ENCODE data around the gene CCDC136.

The CCDC136 gene

DNA sequence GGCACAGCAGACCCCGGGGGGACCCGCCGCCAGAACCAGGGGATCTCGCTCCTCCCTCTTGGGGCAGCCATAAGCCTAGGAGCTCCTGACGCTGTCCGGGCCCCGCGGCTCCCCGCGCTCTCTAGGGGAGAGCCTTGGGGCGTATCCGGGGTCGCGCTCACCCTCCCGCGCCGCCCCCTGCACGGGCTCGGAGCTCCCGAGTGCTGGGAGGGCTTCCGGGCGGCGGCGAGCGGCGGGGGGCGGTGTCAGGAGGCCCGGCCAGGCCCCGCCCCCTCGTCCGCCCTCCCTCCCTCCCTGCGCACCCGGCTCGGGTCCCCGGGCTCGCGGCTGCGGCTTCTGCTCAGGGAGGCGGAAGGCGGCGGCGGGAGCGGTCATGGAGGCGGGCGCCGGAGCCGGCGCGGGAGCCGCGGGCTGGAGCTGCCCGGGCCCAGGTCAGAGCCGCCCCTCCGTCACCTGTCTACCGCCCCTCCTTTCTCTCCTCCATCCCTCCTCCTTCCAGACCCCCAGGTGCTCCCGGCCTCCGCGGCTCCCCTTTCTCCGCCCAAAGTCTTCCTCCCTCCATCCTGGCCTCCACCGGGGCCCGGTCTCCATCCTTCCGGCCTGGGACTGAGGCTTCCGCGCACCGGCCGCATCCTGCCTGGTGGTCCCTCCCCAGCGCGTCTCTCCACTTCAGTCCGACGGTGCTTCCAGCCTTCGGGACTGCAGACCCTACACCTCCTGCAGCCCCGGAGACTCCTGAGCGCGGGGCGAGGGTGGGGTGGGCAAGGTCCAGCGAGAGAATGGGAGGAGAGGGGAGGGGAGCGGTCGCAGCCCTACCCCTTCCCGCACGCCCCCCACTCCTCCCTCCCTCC, at the start of gene CCDC136:
Gene CCDC136, plus strand, starts transcription at position 848 of the 851 bp plus-strand sequence. CDS start 444 bp downstream, outside the sequence.
- H3K36me3 ChIP-seq (ENCODE audit: control insufficient read depth, insufficient read depth, low read length) = peaks cover 5% of the 10 kb centered on the region
- H3K4me3 ChIP-seq (ENCODE audit: low read depth, low read length) = peak within 1 kb of the TSS; percentile 93
- H3K9ac ChIP-seq (ENCODE audit: low read depth, low read length) = peak within 1 kb of the TSS; percentile 47
- H3K27me3 ChIP-seq (ENCODE audit: control insufficient read depth, insufficient read depth, low read length) = peaks cover 2% of the 10 kb centered on the region
- H3K9me3 ChIP-seq (ENCODE audit: control insufficient read depth, insufficient read depth, low read length) = no peaks in the 10 kb centered on the region
- H3K4me1 ChIP-seq (ENCODE audit: control insufficient read depth, insufficient read depth, low read length) = peaks cover 6% of the 10 kb centered on the region

DNA sequence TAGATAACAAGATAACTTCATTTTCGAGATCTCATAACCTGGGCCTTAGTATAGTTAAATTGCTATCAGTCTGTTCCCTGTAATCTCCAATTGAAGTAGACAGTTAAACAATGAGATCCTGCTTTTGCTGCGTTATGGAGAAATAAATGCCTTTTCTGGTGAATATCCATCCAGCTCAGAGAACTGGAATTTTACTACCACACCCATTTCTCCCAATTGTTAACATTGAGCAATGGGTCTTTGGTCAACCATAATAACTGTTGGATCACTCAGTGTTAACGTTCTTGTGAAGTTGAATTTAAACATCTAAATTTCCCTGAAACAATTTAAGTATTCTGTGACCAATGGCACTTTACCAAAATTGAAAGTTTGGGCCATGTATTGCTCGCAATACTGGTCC, 49.6 kb upstream of the CCDC136 start:
- Histone ChIP-seq H3K36me3 (ENCODE audit: control insufficient read depth, insufficient read depth, low read length) (no peaks in the 10 kb centered on the region), H3K4me1 (ENCODE audit: control insufficient read depth, insufficient read depth, low read length) (peaks cover 7% of the 10 kb centered on the region), H3K27me3 (ENCODE audit: control insufficient read depth, insufficient read depth, low read length) (no peaks in the 10 kb centered on the region), H3K9me3 (ENCODE audit: control insufficient read depth, insufficient read depth, low read length) (no peaks in the 10 kb centered on the region), H3K4me3 (ENCODE audit: low read depth, low read length) (no peak overlapping the region), H3K9ac (ENCODE audit: low read depth, low read length) (no peak overlapping the region)

DNA sequence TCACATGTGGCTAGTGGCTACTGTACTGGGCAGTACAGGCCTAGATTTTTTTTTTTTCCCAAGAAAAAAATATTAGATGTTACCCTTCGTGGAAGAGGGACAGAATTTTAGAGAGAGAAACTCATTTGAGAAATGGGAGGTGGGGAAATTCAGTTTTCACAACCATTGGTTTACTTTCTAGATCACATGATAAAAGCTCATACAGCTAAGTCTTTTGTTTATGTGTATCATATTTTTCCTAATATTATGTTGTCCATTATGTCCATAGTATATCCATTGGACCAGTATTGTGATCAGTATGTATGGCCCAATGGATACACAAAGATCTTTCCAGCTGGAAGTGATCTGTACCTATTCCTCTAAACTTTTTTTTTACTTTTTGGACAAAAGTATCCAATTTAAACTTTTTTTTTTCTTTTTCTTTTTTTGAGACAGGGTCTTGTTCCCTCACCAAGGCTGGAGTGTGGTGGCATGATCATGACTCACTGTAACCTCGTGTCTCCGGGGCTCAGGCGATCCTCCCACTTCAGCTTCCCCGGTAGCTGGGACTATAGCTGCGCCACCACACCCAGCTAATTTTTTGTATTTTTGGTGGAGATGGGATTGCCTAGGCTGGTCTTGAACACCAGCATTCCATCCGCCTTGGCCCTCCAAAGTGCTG, 48.5 kb upstream of the CCDC136 start:
- peaks cover 6% of the 10 kb centered on the region for H3K4me1 ChIP-seq (ENCODE audit: control insufficient read depth, insufficient read depth, low read length)
- no peaks in the 10 kb centered on the region for H3K27me3 ChIP-seq (ENCODE audit: control insufficient read depth, insufficient read depth, low read length)
- H3K4me3 ChIP-seq (ENCODE audit: low read depth, low read length) = no peak overlapping the region
- no peaks in the 10 kb centered on the region for H3K9me3 ChIP-seq (ENCODE audit: control insufficient read depth, insufficient read depth, low read length)
- H3K36me3 ChIP-seq (ENCODE audit: control insufficient read depth, insufficient read depth, low read length) = no peaks in the 10 kb centered on the region
- H3K9ac ChIP-seq (ENCODE audit: low read depth, low read length) = no peak overlapping the region

DNA sequence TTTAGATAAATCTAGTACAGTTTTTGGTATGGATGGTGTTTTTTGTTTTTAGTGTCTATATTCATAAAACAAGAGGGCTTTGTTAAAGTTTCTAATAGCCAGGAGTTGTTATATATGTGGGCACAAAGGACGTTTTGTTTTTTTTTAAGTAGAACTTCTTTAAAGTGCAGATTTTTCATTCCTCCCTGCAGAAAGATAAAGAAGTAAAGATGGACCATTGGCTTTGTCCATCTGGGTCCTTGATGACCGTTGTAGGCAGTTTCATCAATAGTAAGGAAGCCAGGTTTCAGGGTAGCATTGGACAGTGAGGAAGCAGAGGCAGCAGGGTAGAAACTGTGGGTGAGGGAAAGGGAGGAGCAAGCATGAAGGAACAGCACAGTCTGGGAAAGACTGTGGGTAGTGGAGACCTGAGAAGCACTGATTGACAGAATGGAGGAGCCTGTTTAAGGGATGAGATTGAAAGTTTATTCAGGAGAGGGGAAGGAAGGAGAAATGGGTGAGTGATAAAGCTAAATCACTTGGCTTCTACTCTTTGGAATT, 47.3 kb upstream of the CCDC136 start:
- Histone ChIP-seq H3K36me3 (ENCODE audit: control insufficient read depth, insufficient read depth, low read length) (peaks cover 7% of the 10 kb centered on the region), H3K4me1 (ENCODE audit: control insufficient read depth, insufficient read depth, low read length) (peaks cover 2% of the 10 kb centered on the region), H3K4me3 (ENCODE audit: low read depth, low read length) (no peak overlapping the region)

DNA sequence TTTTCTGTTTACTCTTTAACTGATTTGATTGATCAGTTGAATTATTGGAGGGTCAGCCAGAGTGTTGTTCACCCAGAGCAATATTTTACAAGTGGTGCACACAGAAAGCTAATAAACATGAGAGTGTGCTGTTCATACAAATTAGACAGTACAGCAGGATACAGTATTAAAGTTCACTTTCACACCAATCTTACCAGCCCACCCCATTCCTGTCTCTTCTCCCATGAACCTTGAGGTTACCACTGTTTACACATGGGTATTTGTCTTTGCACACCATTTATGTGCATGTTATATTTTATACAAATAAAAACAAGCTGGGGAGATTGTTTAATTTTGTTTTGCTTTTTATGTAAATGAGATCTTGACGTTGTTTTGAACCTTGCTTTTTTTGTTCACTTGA, 46.1 kb upstream of the CCDC136 start:
- Histone ChIP-seq H3K27me3 (ENCODE audit: control insufficient read depth, insufficient read depth, low read length) (no peaks in the 10 kb centered on the region), H3K9ac (ENCODE audit: low read depth, low read length) (no peak overlapping the region), H3K36me3 (ENCODE audit: control insufficient read depth, insufficient read depth, low read length) (peaks cover 10% of the 10 kb centered on the region), H3K4me3 (ENCODE audit: low read depth, low read length) (no peak overlapping the region), H3K9me3 (ENCODE audit: control insufficient read depth, insufficient read depth, low read length) (no peaks in the 10 kb centered on the region), H3K4me1 (ENCODE audit: control insufficient read depth, insufficient read depth, low read length) (peaks cover 2% of the 10 kb centered on the region)

More for the DNA sequence above, 47.3 kb upstream of the CCDC136 start:
- Histone ChIP-seq H3K9me3 (ENCODE audit: control insufficient read depth, insufficient read depth, low read length) (no peaks in the 10 kb centered on the region), H3K27me3 (ENCODE audit: control insufficient read depth, insufficient read depth, low read length) (no peaks in the 10 kb centered on the region), H3K9ac (ENCODE audit: low read depth, low read length) (no peak overlapping the region)

DNA sequence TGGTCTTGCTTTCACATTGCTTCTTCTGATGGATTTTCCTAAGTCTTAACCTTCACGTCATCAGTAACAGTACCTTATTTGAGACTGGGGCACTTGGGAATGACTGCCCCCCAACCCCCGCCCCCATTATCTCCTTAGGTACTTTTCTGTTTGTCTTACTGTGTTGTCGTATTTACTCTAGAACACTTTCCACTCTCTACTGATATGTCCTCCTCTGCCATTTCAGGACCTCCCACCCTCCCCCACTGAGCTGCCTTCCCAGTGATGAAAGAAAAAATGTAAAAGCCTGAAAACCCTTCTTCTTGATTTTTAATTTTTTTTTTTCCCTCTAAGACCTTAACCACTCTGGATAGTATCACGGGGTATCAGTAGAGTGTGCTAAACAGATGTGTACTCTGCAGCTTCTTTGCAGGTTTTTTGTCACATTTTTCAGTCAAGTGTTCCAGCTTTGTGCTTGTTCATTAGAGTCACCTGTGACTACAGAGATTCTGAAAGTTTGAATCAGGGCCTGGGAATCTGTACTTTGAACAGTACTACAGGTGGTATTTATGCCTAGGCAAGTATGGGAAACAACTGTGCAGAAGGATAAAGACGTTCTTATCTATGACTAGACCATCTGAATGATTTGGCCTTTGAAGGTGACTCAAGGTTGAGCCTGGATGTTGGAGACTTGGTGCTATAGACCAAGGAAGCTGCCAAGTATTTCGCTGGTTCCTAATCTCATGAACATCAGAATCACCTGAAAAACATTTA, 44.3 kb upstream of the CCDC136 start:
- H3K9ac ChIP-seq (ENCODE audit: low read depth, low read length) = no peak overlapping the region
- H3K27me3 ChIP-seq (ENCODE audit: control insufficient read depth, insufficient read depth, low read length) = no peaks in the 10 kb centered on the region
- H3K4me1 ChIP-seq (ENCODE audit: control insufficient read depth, insufficient read depth, low read length) = no peaks in the 10 kb centered on the region
- peaks cover 10% of the 10 kb centered on the region for H3K36me3 ChIP-seq (ENCODE audit: control insufficient read depth, insufficient read depth, low read length)
- H3K9me3 ChIP-seq (ENCODE audit: control insufficient read depth, insufficient read depth, low read length) = no peaks in the 10 kb centered on the region
- no peak overlapping the region for H3K4me3 ChIP-seq (ENCODE audit: low read depth, low read length)

DNA sequence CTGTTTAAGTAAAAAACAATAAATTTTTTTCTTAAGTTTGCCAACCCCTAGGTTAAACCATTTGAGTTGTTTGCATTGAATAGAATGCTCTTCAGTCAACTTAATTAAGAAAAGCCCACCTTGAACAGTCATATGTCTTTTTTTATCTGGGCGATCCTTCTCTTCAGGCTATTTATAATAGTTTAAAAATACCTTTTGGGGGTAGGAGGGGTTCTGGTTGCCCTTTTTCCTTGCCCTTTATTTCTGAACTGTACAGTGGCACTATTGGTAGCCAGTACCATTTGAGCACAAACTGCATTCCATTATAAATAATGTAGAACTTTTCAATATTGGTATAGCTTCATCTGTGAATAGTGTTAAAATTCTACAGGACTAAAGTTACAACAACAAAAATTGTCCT, 39.5 kb upstream of the CCDC136 start:
- no peaks in the 10 kb centered on the region for H3K4me1 ChIP-seq (ENCODE audit: control insufficient read depth, insufficient read depth, low read length)
- no peaks in the 10 kb centered on the region for H3K27me3 ChIP-seq (ENCODE audit: control insufficient read depth, insufficient read depth, low read length)
- H3K36me3 ChIP-seq (ENCODE audit: control insufficient read depth, insufficient read depth, low read length) = peaks cover 10% of the 10 kb centered on the region

DNA sequence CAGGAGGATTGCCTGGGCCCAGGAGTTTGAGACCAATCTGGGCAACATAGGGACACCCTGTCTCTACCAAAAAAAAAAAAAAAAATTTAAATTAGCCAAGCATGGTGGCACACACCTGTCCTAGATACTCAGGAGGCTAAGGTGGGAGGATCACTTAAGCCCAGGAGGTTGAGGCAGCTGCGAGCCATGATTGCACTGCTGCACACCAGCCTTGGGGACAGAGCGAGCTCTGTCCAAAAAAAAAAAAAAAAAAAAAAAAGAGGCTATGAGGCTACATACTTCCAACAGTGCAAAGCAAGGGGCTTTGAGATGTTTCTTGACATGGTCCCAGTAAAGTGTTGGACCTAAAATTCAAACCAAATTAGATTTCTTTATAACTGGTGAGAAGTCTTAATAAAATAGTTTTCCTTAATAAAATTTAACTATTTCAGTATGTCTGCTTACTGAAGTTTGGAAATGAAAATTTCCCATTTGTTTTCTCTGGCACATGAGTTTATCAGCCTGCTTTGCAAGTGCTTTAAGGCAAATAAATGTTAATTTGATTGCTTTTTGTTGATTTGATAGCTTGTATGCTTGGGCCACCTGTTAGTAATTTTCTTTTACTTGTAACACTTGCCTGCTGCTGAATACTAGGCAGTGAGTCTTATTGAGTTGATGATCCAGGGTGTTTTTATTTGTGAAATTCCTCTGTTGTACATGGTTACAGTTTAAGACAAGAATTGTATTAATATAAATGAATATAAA, 36.5 kb upstream of the CCDC136 start:
- H3K4me1 ChIP-seq (ENCODE audit: control insufficient read depth, insufficient read depth, low read length) = no peaks in the 10 kb centered on the region
- no peak overlapping the region for H3K4me3 ChIP-seq (ENCODE audit: low read depth, low read length)
- H3K9me3 ChIP-seq (ENCODE audit: control insufficient read depth, insufficient read depth, low read length) = no peaks in the 10 kb centered on the region
- H3K27me3 ChIP-seq (ENCODE audit: control insufficient read depth, insufficient read depth, low read length) = no peaks in the 10 kb centered on the region
- H3K36me3 ChIP-seq (ENCODE audit: control insufficient read depth, insufficient read depth, low read length) = peaks cover 8% of the 10 kb centered on the region
- H3K9ac ChIP-seq (ENCODE audit: low read depth, low read length) = no peak overlapping the region

More for the DNA sequence above, 39.5 kb upstream of the CCDC136 start:
- no peak overlapping the region for H3K9ac ChIP-seq (ENCODE audit: low read depth, low read length)
- no peak overlapping the region for H3K4me3 ChIP-seq (ENCODE audit: low read depth, low read length)
- no peaks in the 10 kb centered on the region for H3K9me3 ChIP-seq (ENCODE audit: control insufficient read depth, insufficient read depth, low read length)

DNA sequence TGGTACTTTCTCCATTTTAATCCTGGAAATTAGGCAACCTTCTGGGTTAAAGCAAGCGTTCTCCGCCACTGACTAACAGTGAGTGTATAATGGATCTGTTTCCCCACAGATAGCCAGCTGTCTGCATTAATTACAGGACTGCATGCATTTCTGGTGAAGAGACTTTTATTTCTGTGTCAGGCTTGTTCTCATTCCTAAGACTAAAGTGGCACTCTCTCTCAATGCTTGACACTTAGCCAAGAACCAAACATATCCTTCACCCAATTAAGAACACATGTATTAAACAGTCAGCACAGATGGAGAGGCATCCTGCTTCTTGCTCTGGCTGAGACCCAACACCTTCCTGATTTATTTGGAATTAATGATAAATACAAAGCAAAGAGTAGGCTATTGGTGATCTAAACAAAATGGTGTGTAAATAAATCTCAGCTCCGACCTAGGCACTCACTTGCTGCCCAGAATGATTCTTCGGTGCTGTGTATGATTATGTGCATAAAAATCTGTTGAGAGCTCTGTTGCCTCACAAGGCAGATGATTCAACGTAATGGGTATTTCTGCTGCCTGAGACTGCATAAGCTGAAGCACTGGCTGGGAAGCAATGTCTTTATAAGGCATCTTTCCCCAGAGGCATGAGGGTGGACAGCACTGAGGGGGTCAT, 35.8 kb upstream of the CCDC136 start:
- Histone ChIP-seq H3K36me3 (ENCODE audit: control insufficient read depth, insufficient read depth, low read length) (peaks cover 8% of the 10 kb centered on the region), H3K9ac (ENCODE audit: low read depth, low read length) (no peak overlapping the region), H3K4me3 (ENCODE audit: low read depth, low read length) (no peak overlapping the region), H3K27me3 (ENCODE audit: control insufficient read depth, insufficient read depth, low read length) (no peaks in the 10 kb centered on the region), H3K9me3 (ENCODE audit: control insufficient read depth, insufficient read depth, low read length) (no peaks in the 10 kb centered on the region), H3K4me1 (ENCODE audit: control insufficient read depth, insufficient read depth, low read length) (no peaks in the 10 kb centered on the region)

DNA sequence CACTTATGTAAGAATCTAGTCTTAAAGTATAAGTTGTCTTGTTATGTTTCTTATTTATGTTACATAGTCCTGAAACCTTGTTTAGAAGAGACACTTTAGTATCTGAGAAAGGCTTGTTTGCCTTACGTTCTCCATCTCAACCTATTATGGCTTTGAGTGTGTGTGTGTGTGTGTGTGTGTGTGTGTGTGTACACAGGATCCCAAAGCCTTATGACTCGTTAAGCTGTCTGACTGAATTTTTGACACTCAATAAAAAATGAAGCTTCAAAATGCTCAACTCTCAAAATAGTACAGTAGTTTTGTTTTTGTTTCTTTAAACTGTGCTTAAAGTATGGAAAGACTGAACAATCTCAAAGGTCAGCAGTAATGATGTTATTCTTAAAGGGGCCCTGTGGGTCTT, 34.6 kb upstream of the CCDC136 start:
- H3K9ac ChIP-seq (ENCODE audit: low read depth, low read length) = no peak overlapping the region
- H3K27me3 ChIP-seq (ENCODE audit: control insufficient read depth, insufficient read depth, low read length) = no peaks in the 10 kb centered on the region
- no peaks in the 10 kb centered on the region for H3K4me1 ChIP-seq (ENCODE audit: control insufficient read depth, insufficient read depth, low read length)
- H3K9me3 ChIP-seq (ENCODE audit: control insufficient read depth, insufficient read depth, low read length) = no peaks in the 10 kb centered on the region
- no peak overlapping the region for H3K4me3 ChIP-seq (ENCODE audit: low read depth, low read length)
- H3K36me3 ChIP-seq (ENCODE audit: control insufficient read depth, insufficient read depth, low read length) = peaks cover 16% of the 10 kb centered on the region

Data from iPS-15b (cell line).